ENCODE data around the gene PEPD.

Gene PEPD

DNA sequence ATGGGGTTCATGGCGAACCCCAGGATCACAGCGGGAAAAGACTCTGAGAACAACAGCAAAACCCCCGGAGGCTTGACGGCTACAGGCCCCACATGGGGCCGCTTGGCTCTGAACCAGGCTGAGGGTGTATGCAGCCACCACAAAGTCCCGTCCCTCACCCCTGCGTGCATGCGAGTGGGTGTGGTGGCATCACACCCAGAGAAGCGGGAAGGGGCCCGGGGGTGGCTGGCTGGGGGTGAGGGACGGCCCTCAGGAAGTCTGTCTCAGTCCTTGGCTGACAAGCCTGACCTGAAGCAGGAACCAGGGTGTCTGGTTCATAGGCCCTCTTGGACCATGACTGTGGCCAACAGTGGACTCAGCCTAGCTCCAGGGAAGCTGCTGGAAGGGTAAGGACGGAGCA, 113.9 kb downstream of the PEPD start:
- DNase-seq (ENCODE audit: low read depth, low spot score) = no peak

DNA sequence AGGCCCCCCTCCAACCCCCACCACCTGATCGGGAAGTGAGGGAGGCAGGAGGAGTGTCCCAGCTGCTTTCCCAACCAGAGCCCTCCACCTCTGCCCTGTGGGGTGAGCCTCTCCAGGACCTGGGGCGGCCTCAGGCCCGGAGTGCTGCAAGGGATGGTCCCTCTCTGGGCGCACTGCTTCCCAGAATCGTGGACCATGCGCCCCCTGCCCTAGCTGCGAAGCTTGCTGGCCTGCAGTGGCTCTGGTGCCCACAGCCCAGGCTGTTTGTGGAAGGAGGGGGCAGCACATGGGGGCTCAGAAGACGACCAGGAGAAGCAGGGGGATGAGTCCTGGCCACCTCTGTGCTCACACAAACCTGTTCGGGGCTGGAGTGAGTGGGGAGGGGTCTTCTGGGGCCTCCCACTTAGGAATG, 114.4 kb downstream of the PEPD start:
- DNase-seq (ENCODE audit: low read depth, low spot score) = no peak

DNA sequence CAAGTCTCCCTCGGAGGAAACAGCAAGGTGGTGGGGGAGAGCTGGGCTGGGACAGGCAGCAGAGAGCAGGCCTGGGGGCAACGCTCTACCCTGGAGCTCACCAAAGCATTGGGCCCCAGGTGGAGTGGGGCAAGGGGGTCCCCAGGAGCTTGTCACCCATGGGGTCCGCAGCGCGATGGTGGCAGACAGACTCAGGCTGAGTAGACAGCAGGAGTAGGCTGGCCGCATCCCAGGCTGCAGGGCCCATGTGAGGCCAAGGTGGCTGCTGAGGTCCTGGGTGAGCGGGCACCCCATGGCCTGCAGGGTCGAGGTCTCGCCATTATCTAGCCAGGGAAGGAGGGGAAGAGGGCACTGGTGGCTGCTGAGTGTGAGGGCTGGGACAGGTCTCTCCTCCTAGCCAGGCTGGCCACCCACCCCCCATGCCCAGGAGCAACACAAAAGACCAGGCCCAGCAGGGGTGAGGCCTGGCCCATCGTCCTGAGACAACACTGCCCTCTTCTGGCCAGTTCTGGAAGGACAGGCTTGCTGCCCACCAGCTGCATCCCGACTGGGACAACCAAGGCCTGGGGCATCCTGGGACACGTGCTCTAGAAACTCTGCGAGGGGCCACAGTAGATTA, 115.0 kb downstream of the PEPD start:
- no peak for DNase-seq (ENCODE audit: low read depth, low spot score)

DNA sequence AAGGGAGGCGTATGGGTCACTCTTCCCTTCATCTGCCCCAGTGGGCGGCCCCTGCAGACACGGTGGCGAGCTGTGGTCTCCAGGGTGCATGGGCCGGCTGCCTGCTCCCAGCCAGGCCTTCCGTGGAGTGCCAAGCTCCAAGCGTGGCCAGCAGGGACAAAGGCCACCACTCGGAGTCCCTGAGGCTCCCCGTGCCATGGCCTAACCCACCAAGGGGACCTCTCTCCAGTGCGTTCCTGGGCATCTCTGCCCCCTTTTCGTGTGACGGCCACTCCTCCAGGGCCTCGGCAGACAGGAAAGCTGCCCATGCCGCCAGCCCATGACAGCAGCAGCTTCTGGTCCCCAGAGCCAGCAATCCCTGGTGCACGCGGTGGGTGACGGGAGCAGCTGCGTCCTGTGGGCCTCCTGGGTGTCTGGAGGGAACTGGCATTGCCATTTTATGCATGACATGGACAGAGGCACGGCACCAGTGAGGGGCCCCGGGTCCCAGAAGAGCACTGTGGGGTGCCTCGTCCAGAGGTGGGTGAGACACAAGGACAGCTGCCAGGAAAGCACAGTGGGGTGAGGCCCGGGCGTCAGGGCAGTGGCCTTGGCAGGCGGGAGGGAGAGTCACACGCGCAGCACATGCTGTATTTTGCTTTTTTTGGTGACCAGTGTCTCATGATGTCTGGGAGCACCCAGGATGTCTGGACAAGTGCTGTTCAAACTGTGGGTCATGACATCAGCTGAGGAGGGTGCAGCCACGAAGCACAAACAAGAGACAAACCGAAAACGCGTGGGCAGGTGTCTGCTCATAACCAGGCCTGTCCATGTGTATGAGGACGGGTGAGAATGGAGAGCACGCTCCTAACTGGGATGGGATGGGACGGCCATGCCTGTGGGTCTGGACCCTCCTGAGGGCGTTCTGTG, 115.8 kb downstream of the PEPD start:
- no peak for DNase-seq (ENCODE audit: low read depth, low spot score)

DNA sequence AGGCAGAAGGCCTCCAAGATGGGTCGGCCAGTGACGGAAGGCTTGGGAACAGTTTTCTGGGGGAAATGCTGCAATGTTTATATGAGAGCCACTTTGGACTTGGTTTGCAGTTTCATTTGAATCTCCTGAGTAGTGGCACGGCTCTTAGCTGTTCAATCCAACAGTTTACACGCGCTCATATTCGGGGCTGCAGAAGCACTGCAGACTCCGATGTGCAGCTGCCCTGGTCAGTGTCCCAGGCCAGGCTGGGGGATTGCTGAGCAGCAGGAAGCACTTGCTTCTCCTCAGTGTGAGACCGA, 116.4 kb downstream of the PEPD start:
- no peak for DNase-seq (ENCODE audit: low read depth, low spot score)

DNA sequence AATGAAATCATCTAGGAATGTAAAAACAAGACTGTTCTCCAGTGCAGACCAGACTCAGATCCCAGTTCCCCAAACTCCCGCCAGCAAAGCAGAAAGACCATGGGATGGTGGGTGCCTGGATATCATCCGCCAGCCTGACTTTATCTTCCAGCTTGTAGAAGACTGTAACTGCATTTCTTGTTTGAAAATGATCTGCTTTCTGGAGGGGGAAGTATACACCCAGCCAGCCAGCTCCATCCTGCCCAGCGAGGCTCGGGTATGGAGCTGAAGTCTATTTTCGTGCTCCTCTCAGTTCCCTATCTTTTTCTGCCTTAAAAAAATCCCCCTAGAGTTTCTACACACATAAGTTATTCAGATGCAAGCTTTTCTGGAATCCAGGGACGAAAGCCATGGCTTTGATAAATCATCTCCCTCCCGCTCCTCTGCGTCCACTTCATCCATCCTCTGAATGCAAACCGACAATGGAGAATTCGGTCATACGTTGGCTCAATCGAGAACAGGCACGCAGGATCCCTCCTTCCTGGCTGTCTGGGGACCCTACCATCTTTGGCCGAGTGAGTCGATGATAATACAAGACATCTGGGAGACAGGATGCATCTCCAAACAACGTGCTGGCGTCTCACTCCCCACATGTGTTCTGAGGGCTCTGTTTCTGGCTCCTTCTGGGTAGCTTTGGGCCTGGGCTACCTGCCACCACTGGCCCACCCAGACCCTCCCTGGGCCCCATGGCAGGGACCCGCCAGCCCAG, 116.9 kb downstream of the PEPD start:
- DNase-seq (ENCODE audit: low read depth, low spot score) = no peak

DNA sequence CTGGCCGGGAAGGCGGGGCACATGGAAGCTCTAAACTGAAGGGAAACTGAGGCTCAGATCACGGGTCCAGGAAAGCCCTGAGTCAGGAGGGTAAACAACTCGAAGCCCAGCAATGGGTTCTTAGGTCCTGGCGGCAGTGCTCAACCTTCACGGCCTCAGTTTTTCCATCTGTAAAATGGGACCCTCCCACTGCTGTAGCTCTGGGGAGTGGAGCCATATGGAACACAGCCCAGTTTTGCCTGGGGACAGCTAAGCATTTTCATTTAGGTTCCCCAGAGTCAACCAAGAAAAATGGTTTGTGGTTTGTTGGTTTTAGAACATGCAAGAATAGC, 117.7 kb downstream of the PEPD start:
- no peak for DNase-seq (ENCODE audit: low read depth, low spot score)

DNA sequence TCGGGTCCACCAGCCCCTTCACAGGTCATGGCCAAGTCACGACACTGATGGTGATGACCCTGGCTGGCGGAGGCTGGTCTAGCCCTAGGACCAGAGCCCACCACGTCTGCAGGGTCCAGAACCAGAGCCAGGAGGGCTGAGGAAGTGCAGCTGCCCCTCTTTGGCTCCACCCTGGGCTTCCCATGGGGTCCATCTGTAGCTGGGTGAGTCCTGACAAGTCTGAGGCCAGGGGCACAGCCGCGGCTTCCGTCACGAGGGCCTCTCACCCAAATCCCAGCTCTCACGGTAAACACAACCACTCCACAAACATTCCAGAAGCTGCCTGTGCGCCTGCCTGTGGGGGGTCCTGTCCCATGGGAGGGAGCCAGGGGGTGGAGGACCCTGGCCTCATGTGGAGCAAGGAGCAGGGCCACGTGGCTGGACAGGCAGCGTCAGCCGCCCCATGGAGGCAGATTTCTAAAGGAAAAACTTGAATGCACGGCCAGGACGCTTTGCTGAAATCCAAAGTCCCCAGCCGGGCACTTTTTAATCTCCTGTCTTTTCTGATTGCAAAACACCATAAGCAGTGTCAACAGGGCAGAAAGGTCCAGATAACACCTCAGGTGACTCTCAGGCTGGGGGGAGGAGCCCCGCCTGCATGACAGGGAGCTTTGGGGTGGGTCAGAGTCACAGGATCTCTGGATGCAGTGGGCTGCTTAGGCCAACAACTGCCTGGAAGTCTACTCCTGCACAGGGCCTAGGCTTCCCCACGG, 118.2 kb downstream of the PEPD start:
- no peak for DNase-seq (ENCODE audit: low read depth, low spot score)

DNA sequence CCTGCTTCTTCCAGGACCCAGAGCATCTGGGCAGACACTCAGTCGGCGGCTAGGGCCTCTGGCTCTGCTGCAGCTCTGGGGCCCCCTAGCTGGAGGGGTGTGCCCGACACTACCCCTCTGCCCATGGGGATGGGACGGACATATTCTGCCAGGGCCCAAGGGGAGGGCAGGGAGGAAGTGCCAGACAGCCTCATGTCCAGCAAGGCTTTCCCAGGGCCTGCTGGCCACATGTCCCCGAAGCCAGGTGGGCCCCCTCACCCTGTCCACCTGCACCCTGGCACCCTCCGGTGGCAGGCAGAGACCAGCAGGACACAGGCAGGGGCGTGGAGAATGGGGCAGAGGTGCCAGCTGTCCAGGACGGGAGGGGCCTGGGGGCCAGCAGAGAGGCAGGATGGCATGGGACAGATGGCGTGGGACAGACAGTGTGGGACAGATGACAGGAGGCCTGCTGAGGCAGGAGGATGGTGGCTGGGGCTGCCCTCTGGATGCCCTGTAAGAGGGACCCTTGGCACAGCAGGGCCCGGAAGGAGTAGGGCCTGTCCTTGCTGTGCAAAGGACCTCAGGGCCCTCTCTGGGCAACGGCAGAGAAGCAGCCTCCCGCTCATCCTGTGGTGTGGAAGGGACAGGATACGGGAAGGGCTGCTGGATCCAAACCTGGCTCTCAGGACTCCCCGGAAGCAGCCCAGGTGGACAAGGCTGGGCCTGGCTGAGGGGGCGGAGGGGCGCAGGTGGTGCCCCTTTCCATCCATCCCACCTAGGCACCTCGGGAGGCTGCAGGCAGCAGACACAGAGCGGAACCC, 119.0 kb downstream of the PEPD start:
- DNase-seq (ENCODE audit: low read depth, low spot score) = no peak

DNA sequence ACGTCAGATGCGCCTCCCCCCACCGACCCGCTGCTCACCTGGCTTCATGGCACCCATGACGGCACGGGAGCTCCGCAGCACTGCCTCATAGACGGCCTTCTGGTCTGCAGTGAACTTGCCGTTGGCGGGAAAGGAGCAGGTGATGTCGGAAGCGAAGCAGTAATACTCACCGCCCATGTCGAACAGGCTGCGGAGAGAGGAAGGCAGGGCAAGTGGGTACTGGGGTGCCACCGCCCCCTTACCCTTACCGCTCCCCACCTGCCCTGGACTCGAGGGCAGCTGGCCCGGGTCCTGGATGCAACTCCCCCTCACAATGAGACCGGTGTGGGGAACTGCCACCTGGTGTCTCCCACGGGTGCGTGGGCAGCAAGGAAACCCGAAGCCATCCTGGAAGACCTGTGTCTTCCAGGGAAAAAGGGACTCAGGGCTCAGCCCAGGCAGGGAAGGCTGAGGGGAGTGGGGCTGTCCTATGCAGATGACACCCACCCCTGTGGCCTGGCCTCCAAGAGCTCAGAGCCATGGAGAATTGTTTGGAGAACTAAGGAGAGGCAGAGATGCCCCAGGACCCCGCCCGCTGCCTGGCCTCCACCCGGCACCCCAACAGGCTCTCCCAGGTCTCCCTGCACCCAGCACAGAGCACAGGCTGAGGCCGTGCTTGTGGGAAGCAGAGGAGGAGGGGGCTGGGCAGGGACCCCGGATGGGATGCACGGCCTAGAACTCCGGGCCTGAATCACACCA, 119.7 kb downstream of the PEPD start:
- no peak for DNase-seq (ENCODE audit: low read depth, low spot score)

DNA sequence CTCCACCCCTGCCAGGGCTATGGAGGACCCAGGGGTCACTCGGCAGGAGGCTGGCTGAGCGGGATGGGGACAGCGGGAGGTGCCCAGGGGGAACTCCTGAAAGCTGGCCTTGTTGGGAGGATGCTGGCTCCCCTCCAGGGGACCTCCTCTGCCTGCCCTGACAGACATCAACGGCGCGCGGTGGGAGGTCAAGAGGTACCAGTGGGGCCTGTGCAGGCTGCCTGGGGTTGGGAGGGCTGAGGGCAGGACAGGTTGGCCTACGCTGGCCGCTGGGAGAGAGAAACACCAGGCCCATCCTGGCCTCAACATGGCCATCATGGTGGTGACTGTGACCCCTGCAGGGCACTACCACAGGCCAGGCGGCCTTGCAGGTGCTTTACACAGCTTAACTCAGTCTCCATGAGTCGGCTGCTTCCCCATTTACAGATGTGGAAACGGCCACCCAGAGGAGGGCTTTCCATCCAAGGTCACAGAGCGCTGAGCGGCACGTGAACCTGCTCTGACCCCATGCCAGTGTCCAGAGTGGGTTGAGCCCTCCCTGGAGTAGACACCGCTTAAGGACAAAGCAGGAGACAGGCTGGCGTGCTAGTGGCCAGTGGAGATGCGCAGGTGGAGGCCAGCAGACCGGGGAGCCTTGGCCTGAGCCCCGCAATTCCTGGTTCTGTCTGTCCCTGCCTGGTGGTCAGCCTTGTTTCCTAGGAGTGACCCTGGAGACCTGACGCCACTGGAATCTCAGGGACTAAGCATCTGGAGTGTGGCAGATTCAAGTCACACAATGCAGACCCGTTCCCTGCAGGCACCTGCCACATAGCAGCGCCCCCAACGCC, 120.5 kb downstream of the PEPD start:
- no peak for DNase-seq (ENCODE audit: low read depth, low spot score)

DNA sequence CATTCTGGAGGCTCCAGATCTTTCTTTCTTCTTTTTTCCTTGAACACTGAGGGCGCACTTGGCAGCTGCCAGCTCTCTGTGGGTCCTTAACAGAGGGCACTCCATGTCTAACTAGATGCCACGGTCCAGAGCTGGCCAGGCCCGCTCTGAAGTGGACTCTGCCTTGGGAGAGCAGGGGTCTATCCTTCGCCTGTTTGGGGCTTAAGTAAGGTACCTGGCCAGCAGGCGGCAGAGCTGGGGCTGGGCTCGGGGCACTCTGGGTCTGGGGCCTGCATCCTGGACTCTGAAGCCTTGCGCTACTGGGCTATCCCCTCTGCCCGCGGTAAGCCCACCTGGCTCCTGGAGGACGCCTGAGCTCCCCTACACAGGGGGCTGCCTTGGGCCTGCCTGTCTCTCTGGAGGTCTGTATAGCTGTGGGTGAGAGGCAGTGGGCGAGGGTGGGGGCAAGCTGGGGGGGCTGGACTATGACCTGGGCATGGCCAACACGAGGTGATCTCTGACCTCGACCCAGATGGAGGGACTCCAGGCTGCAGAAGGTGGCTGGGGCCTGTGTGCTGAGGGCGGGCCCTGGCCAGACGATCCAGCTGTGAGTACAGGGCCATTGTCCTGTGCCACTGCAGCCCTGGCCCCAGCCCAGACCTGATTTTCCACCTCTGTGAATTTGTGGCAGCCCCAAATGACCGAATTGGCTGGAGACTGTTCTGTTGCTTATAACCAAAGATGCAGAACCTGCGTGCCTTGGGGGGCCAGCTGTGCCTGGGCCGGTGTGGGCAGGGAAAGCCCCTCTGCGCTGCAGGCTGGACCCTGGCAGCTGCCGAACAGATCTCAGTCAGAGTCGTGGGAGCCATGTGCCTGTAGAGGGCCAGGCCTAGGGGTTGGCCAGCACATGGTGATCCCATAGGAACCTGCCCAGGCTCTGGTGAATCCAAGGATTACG, 121.6 kb downstream of the PEPD start:
- no peak for DNase-seq (ENCODE audit: low read depth, low spot score)

DNA sequence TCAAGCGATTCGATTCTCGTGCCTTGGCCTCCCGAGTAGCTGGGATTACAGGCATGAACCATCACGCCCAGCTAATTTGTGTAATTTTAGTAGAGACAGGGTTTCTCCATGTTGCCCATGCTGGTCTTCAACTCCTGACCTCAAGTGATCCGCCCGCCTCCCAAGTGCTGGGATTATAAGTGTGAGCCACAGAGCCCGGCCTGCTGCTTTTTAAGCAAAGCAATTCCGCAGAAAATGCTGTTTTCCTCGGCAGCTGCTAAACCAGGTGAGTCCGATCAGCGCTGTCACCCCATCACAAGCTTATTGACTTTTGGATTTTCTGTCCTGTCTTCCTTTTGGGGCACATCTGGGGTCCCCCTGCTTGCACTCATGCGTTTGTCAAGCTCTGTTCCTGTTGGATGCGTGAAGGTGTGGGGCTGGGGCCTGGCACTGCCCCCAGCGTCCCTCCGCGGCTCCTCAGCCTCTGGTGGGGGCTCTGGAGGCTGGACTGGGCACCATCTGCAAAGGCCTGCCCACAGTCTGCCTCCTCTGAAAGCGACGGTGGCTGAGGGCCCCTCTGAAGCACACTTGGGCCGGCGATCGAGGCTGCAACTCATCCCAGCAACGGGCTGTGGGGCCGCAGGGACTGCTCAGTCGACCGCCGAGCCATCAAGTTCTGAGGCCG, 122.4 kb downstream of the PEPD start:
- DNase-seq (ENCODE audit: low read depth, low spot score) = no peak

DNA sequence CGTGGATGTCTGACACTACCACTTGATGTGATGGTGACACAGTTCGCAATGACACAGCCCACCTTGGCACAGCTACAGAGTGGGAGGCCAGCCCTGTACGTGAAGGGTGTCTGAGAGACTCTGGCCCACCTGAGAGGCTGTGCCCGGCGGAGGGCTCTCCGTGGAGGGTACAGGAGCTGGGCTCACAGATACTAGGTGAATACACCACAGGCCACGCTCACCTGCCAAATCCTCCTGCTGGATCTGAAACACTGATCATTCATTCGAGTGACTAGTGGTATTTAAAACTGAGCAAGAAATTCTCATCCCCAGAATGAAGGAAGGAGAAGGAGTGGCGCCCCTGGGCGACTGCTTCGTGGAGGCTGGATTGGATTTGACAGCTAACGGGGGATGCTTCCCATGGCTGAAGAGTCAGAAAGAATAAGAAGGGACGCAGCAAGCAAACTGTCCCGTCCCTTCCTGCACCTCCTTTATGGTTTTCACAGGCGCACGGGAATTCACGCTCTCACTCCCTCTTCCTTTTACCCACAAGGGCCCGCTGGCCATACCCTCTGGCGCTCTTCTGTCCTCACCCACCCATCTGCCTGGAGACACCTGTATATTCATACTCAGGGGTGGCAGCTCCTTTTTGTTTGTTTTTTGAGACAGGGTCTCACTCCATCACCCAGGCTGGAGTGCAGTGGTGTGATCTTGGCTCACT, 123.1 kb downstream of the PEPD start:
- DNase-seq (ENCODE audit: low read depth, low spot score) = no peak

DNA sequence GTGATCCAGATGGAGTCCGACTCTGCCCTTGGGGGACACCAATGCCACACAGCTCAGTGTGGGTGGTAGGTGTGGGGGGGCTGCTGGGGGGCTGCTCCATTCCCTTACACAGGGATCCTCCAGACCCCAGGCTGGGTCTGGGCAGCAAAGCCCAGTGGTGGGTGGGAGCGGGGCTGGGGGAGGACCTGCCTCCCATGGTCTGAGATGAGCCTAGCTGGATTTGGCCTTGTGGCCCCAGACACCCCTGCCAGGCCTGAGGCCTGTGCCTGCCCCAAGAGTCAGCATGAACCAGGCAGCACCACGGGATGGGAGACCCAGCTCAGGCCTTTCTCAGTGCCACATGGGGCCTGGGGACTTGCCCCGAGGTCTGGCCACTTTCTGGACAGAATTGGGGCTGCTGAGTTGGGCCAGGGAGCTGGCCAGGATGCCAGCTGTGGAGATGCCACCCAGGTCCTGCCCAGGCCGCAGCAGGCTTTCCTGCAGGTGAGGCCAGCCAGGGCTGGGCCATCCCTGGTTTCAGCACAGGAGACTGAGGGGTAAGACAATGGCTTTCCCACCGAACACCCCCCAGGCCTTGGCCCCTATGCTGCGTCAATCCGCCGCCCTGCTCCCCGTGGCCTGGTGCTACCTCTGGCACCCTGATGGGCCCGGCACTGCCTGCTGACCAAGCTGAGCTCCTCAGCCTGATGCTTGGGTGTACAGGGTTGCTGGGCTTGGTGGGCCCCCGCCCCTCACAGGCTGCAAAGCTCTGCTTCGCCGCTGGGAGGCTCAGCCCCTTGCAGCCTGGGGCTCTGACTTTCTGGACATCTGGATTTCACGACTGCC, 123.8 kb downstream of the PEPD start:
- no peak for DNase-seq (ENCODE audit: low read depth, low spot score)

DNA sequence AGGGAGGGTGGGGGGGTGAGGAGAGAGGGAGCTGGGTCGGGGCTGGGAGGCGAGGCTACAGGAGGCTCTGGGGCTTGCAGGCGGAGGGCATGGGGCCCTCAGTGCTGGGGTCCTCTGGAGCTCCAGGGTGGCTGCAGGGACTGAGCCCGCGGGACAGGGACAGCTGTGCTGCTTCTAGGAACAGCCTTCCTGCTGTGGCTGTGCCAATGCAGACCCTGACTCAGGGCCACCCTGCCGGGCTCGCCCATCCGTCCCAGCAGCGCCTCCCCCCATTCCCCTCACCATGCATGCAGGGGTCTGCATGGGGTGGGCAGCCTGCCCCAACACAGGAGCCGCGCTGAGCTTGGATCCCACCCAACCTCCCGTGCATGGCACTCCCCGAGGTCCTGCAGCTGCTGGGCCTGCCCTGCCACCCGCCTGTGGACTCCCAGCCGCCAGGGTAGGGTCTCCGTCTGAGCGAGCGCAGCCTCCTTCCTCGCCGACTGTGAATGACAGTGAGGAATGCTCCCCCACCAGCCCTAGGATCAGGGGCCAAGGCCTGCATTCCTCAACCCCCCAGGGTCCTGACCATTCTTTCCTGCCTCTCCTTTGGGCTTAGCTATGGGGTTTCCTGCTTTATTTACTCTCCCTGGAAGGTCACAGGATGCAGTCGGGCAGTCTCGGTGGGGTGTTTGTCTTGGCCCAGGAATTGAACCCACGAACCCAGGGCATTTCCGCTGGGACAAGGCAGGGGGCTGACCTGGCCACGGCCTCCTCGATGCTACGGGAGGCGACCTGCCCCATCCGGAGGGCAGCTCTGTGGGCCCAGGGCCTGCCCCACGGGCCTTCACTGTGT, 124.7 kb downstream of the PEPD start:
- peak; percentile 51 for DNase-seq (ENCODE audit: low read depth, low spot score)
